Retinal pigment epithelial cell (primary cell): ENCODE data around the gene GRIK1.

Experiments
- DNase-seq: peaks from one replicate; pipeline ENCODE4 v3.0.0-alpha.2; 2010; ENCODE audit warnings: low read depth
- H3K4me3 ChIP-seq: 2 replicates; pipeline ENCODE4 v1.5.1; 2011; ENCODE audit warnings: mild to moderate bottlenecking, low read length, control low read depth, moderate library complexity
- CTCF ChIP-seq: conservative IDR thresholded peaks from 2 replicates; pipeline ENCODE4 v1.5.1; 2011; ENCODE audit warnings: low read depth, low read length, control low read depth, inconsistent platforms

The GRIK1 gene

GRCh38 chr21:29499229-29499628 is 440.6 kb downstream of the GRIK1 start:
- H3K4me3 ChIP-seq, result no peak overlapping the region
- no peak for DNase-seq
- no peak for TF ChIP-seq CTCF

GRCh38 chr21:29496337-29496736 is 443.5 kb downstream of the GRIK1 start:
- H3K4me3 ChIP-seq, result no peak overlapping the region
- TF ChIP-seq CTCF, result no peak
- DNase-seq, result no peak

GRCh38 chr21:29490016-29490415 is 449.8 kb downstream of the GRIK1 start:
- H3K4me3 ChIP-seq, result no peak overlapping the region
- TF ChIP-seq CTCF, result no peak
- DNase-seq, result no peak

GRCh38 chr21:29487154-29487553 is 452.6 kb downstream of the GRIK1 start:
- DNase-seq, result no peak
- no peak for TF ChIP-seq CTCF
- H3K4me3 ChIP-seq, result no peak overlapping the region
